ENCODE measurements around the gene GPRIN3. TPM values are rescaled to one million over a fixed set of nuclear protein-coding genes. Genes with fewer than 3 reads are reported as not detected.
A peak's percentile ranks its signal among the peaks of the same experiment; 100 is the strongest.

Gene GPRIN3
- total and polyA plus RNA-seq, 4 experiments from 2014 or later, result 6.9 to 32.5 (median 25.7) TPM

DNA sequence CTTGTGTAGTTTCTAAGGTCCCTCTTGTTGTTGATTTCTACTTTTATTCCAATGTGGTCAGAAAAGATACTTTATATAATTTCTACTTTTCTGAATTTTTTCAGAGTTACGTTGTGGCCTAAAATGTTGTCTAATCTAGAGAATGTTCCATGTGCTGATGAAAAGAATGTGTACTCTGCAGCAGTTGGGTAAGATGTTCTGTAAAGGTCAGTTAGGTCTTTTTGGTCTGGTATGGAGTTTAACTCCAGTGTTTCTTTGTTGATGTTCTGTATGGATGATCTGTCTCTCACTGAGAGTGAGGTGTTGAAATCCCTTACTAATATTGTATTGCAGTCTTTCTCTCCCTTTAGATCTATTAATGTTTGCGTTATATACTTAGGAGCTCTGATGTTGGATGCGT, 37.0 kb upstream of the GPRIN3 start:
- H3K27ac Mint-ChIP-seq, result no peak overlapping the region
- DNase-seq, result no peak
- no peak overlapping the region for H3K4me3 ChIP-seq (ENCODE audit: low read length in 2 of 2)
- intact Hi-C loops (cut with micrococcal nuclease), result no loop called here
- H3K36me3 ChIP-seq (ENCODE audit: insufficient read depth, low read length), result no peaks in the 10 kb centered on the region
- peaks cover 0 to 25% (median 18%) of the 10 kb centered on the region in 8 donors for H3K9me3 Mint-ChIP-seq
- no peaks in the 10 kb centered on the region for H3K27me3 ChIP-seq (ENCODE audit: insufficient read depth, low read length)
- H3K36me3 Mint-ChIP-seq, result peaks cover 6 to 12% of the 10 kb centered on the region in 2 donors
- H3K4me3 Mint-ChIP-seq, result no peak overlapping the region
- H3K9me3 ChIP-seq (ENCODE audit: control insufficient read depth in 1 of 2, low read length in 2 of 2), result peaks cover 0 to 6% of the 10 kb centered on the region in 2 donors
- no peaks in the 10 kb centered on the region for H3K4me1 ChIP-seq (ENCODE audit: insufficient read depth, low read length)
- no peaks in the 10 kb centered on the region for H3K27me3 Mint-ChIP-seq
- H3K4me1 Mint-ChIP-seq, result peaks cover 0 to 2% (median under 1%) of the 10 kb centered on the region in 4 donors
- H3K27ac ChIP-seq (ENCODE audit: low read depth, low read length), result no peak overlapping the region
- CTCF ChIA-PET (ENCODE audit: partially characterized antibody), result no interaction called here
- POLR2A ChIA-PET (ENCODE audit: partially characterized antibody), result no interaction called here

- no peak overlapping the region for H3K4me3 ChIP-seq (ENCODE audit: low read length in 2 of 2)
- Mint-ChIP-seq H3K4me3 (peak overlapping the region in 3 of 8 donors; percentile 17 to 75 (median 72)), H3K27me3 (no peaks in the 10 kb centered on the region), H3K36me3 (no peaks in the 10 kb centered on the region), H3K27ac (peak overlapping the region in 2 of 7 donors; percentile 14 to 89), H3K9me3 (no peaks in the 10 kb centered on the region), H3K4me1 (peaks cover 0 to 11% (median 8%) of the 10 kb centered on the region in 4 donors)
- CTCF ChIA-PET (ENCODE audit: partially characterized antibody), result interaction anchor here (1.5 kb wide), 1 partner anchor 83 kb away, joined by 4 read pairs; no protein-coding TSS in a partner anchor
- no peaks in the 10 kb centered on the region for H3K36me3 ChIP-seq (ENCODE audit: insufficient read depth, low read length)
- intact Hi-C loops (cut with micrococcal nuclease), result no loop called here
- POLR2A ChIA-PET (ENCODE audit: partially characterized antibody), result interaction anchor here (1.0 to 1.4 kb wide), 2 partner anchors 30 to 44 kb away, joined by 3 to 5 read pairs; no protein-coding TSS in a partner anchor
- H3K27ac ChIP-seq (ENCODE audit: low read depth, low read length), result no peak overlapping the region
- peaks cover 24% of the 10 kb centered on the region for H3K4me1 ChIP-seq (ENCODE audit: insufficient read depth, low read length)
- DNase-seq, result no peak
- no peaks in the 10 kb centered on the region for H3K9me3 ChIP-seq (ENCODE audit: control insufficient read depth in 1 of 2, low read length in 2 of 2)
- no peaks in the 10 kb centered on the region for H3K27me3 ChIP-seq (ENCODE audit: insufficient read depth, low read length)
Measured at GRCh38 chr4:89338206-89338605, 30.6 kb upstream of the GPRIN3 start.

DNA sequence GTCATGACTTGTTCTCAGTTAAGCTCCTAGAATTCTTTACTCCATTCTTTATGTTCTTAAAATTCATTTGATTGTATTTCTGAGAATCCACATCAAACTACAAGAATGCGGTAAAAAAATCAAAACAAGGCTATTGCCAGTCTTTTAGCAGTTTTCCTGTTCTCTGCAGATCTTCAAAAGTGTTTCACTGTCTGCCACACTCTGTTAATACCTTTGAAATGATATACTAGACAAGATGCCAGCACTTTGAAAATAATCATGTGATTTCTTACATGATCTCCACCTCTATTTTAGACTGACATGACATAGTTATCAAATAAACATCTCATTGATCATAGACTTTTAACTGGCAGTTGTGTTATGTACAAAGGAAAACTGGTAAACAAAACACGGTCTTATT, 30.1 kb upstream of the GPRIN3 start:
- H3K4me1 Mint-ChIP-seq, result peaks cover 0 to 11% (median 8%) of the 10 kb centered on the region in 4 donors
- H3K4me1 ChIP-seq (ENCODE audit: insufficient read depth, low read length), result peaks cover 24% of the 10 kb centered on the region
- intact Hi-C loops (cut with micrococcal nuclease), result no loop called here
- ChIA-PET POLR2A (ENCODE audit: partially characterized antibody) (interaction anchor here (1.0 kb wide), 1 partner anchor 29 kb away, joined by 5 read pairs; no protein-coding TSS in a partner anchor), CTCF (ENCODE audit: partially characterized antibody) (interaction anchor here (1.5 kb wide), 1 partner anchor 83 kb away, joined by 4 read pairs; no protein-coding TSS in a partner anchor)
- no peaks in the 10 kb centered on the region for H3K27me3 ChIP-seq (ENCODE audit: insufficient read depth, low read length)
- DNase-seq, result peak in 4 of 5 donors; percentile 13 to 33 (median 24)
- no peaks in the 10 kb centered on the region for H3K9me3 Mint-ChIP-seq
- peak overlapping the region in 5 of 8 donors; percentile 17 to 75 (median 72) for H3K4me3 Mint-ChIP-seq
- H3K36me3 ChIP-seq (ENCODE audit: insufficient read depth, low read length), result no peaks in the 10 kb centered on the region
- H3K9me3 ChIP-seq (ENCODE audit: control insufficient read depth in 1 of 2, low read length in 2 of 2), result no peaks in the 10 kb centered on the region
- no peaks in the 10 kb centered on the region for H3K36me3 Mint-ChIP-seq
- no peak overlapping the region for H3K4me3 ChIP-seq (ENCODE audit: low read length in 2 of 2)
- H3K27ac ChIP-seq (ENCODE audit: low read depth, low read length), result no peak overlapping the region
- H3K27ac Mint-ChIP-seq, result peak overlapping the region; percentile 14 to 93 (median 77)
- no peaks in the 10 kb centered on the region for H3K27me3 Mint-ChIP-seq

- Histone ChIP-seq H3K4me3 (ENCODE audit: low read length in 2 of 2) (no peak overlapping the region), H3K27me3 (ENCODE audit: insufficient read depth, low read length) (no peaks in the 10 kb centered on the region), H3K9me3 (ENCODE audit: control insufficient read depth in 1 of 2, low read length in 2 of 2) (no peaks in the 10 kb centered on the region), H3K4me1 (ENCODE audit: insufficient read depth, low read length) (peaks cover 24% of the 10 kb centered on the region), H3K36me3 (ENCODE audit: insufficient read depth, low read length) (no peaks in the 10 kb centered on the region), H3K27ac (ENCODE audit: low read depth, low read length) (no peak overlapping the region)
- POLR2A ChIA-PET (ENCODE audit: partially characterized antibody), result no interaction called here
- intact Hi-C loops (cut with micrococcal nuclease), result no loop called here
- no peaks in the 10 kb centered on the region for H3K9me3 Mint-ChIP-seq
- H3K4me3 Mint-ChIP-seq, result peak overlapping the region in 3 of 8 donors; percentile 0 to 24 (median 22)
- CTCF ChIA-PET (ENCODE audit: partially characterized antibody), result interaction anchor here (1.5 kb wide), 1 partner anchor 82 kb away, joined by 4 read pairs; no protein-coding TSS in a partner anchor
- no peaks in the 10 kb centered on the region for H3K27me3 Mint-ChIP-seq
- no peak for DNase-seq
- no peaks in the 10 kb centered on the region for H3K36me3 Mint-ChIP-seq
- H3K4me1 Mint-ChIP-seq, result peaks cover 0 to 11% (median 8%) of the 10 kb centered on the region in 4 donors
- H3K27ac Mint-ChIP-seq, result peak overlapping the region in 5 of 7 donors; percentile 28 to 93 (median 53)
Measured at GRCh38 chr4:89336818-89337420, 29.3 kb upstream of the GPRIN3 start.

DNA sequence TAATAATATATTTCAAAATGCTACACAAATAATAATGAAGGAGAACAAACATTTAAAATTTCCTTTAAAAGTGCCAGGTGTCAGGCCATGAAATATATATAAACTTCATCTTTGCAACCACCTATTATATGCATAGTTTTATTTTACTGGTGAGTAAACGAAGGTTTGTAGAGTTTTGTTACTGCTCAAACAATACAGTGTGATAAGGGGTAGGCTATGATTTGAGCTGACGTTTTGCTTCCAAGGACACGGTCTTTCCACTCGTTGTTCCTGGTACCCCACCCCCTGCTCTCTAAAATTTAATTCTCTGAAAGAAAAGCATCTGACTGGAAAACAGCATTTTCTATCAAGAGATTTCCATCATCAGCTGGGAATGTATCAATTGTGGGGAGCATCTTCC, 27.2 kb upstream of the GPRIN3 start:
- no peaks in the 10 kb centered on the region for H3K27me3 ChIP-seq (ENCODE audit: insufficient read depth, low read length)
- Mint-ChIP-seq H3K27ac (no peak overlapping the region), H3K27me3 (no peaks in the 10 kb centered on the region), H3K4me3 (no peak overlapping the region), H3K36me3 (no peaks in the 10 kb centered on the region), H3K9me3 (no peaks in the 10 kb centered on the region), H3K4me1 (peaks cover 0 to 14% (median 11%) of the 10 kb centered on the region in 4 donors)
- H3K27ac ChIP-seq (ENCODE audit: low read depth, low read length), result no peak overlapping the region
- peaks cover 24% of the 10 kb centered on the region for H3K4me1 ChIP-seq (ENCODE audit: insufficient read depth, low read length)
- CTCF ChIA-PET (ENCODE audit: partially characterized antibody), result interaction anchor here (1.0 kb wide), 2 partner anchors 43 to 62 kb away, joined by 3 read pairs; no protein-coding TSS in a partner anchor
- intact Hi-C loops (cut with micrococcal nuclease), result loop anchor here (2.0 kb wide), 1 partner anchor 18 kb away; no protein-coding TSS in a partner anchor
- H3K9me3 ChIP-seq (ENCODE audit: control insufficient read depth in 1 of 2, low read length in 2 of 2), result no peaks in the 10 kb centered on the region
- no peak overlapping the region for H3K4me3 ChIP-seq (ENCODE audit: low read length in 2 of 2)
- DNase-seq, result no peak
- no peaks in the 10 kb centered on the region for H3K36me3 ChIP-seq (ENCODE audit: insufficient read depth, low read length)
- POLR2A ChIA-PET (ENCODE audit: partially characterized antibody), result no interaction called here

DNA sequence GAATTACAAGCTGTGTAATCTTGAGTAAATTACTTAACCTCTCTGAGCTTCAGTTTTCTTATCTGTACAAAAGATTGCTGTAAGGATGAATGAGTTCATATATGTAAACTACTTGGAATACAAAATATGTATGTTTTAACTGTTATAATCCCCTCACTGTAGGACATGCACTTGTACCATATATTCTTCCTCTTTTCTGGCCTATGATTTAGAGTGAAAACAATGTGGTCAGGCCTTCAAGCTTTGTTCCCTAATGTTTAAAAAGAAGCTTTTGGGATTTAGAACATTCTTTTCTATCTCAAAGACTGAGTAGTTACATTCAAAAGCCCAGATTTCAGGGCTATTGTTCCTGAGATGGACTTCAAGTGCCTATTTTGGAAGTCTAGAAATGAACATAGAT, 26.7 kb upstream of the GPRIN3 start:
- H3K4me1 Mint-ChIP-seq, result peaks cover 0 to 14% (median 11%) of the 10 kb centered on the region in 4 donors
- Histone ChIP-seq H3K4me1 (ENCODE audit: insufficient read depth, low read length) (peaks cover 24% of the 10 kb centered on the region), H3K27me3 (ENCODE audit: insufficient read depth, low read length) (no peaks in the 10 kb centered on the region), H3K36me3 (ENCODE audit: insufficient read depth, low read length) (no peaks in the 10 kb centered on the region), H3K9me3 (ENCODE audit: control insufficient read depth in 1 of 2, low read length in 2 of 2) (no peaks in the 10 kb centered on the region), H3K27ac (ENCODE audit: low read depth, low read length) (no peak overlapping the region), H3K4me3 (ENCODE audit: low read length in 2 of 2) (no peak overlapping the region)
- H3K36me3 Mint-ChIP-seq, result no peaks in the 10 kb centered on the region
- intact Hi-C loops (cut with micrococcal nuclease), result loop anchor here (2.0 kb wide), 1 partner anchor 18 kb away; no protein-coding TSS in a partner anchor
- ChIA-PET POLR2A (ENCODE audit: partially characterized antibody) (no interaction called here), CTCF (ENCODE audit: partially characterized antibody) (interaction anchor here (0.6 to 1.0 kb wide), 3 partner anchors 43 to 101 kb away, joined by 3 read pairs; no protein-coding TSS in a partner anchor)
- DNase-seq, result no peak
- no peak overlapping the region for H3K4me3 Mint-ChIP-seq
- H3K9me3 Mint-ChIP-seq, result no peaks in the 10 kb centered on the region
- H3K27ac Mint-ChIP-seq, result no peak overlapping the region
- H3K27me3 Mint-ChIP-seq, result no peaks in the 10 kb centered on the region

- no peak overlapping the region for H3K4me3 Mint-ChIP-seq
- Histone ChIP-seq H3K9me3 (ENCODE audit: control insufficient read depth in 1 of 2, low read length in 2 of 2) (no peaks in the 10 kb centered on the region), H3K27me3 (ENCODE audit: insufficient read depth, low read length) (no peaks in the 10 kb centered on the region), H3K4me3 (ENCODE audit: low read length in 2 of 2) (no peak overlapping the region), H3K27ac (ENCODE audit: low read depth, low read length) (no peak overlapping the region), H3K4me1 (ENCODE audit: insufficient read depth, low read length) (peaks cover 3% of the 10 kb centered on the region), H3K36me3 (ENCODE audit: insufficient read depth, low read length) (no peaks in the 10 kb centered on the region)
- H3K4me1 Mint-ChIP-seq, result peaks cover 0 to 6% (median 4%) of the 10 kb centered on the region in 4 donors
- H3K27me3 Mint-ChIP-seq, result no peaks in the 10 kb centered on the region
- CTCF ChIA-PET (ENCODE audit: partially characterized antibody), result interaction anchor here (1.1 kb wide), 1 partner anchor 21 kb away, joined by 3 read pairs; no protein-coding TSS in a partner anchor
- H3K36me3 Mint-ChIP-seq, result no peaks in the 10 kb centered on the region
- H3K9me3 Mint-ChIP-seq, result peaks cover 0 to 4% (median 1%) of the 10 kb centered on the region in 8 donors
- peak overlapping the region in 1 of 7 donors; percentile 60 for H3K27ac Mint-ChIP-seq
- POLR2A ChIA-PET (ENCODE audit: partially characterized antibody), result no interaction called here
- intact Hi-C loops (cut with micrococcal nuclease), result no loop called here
- no peak for DNase-seq
Measured at GRCh38 chr4:89331686-89332544, 24.3 kb upstream of the GPRIN3 start.
